ENCODE measurements around the gene RSPRY1. TPM values are rescaled to one million over a fixed set of nuclear protein-coding genes. Genes with fewer than 3 reads are reported as not detected.

Gene RSPRY1
- polyA plus RNA-seq, 1 experiment: 63.8 TPM

GRCh38 chr16:57244463-57244766 is 58.3 kb downstream of the RSPRY1 start:
- TF ChIP-seq, protein P1, sequence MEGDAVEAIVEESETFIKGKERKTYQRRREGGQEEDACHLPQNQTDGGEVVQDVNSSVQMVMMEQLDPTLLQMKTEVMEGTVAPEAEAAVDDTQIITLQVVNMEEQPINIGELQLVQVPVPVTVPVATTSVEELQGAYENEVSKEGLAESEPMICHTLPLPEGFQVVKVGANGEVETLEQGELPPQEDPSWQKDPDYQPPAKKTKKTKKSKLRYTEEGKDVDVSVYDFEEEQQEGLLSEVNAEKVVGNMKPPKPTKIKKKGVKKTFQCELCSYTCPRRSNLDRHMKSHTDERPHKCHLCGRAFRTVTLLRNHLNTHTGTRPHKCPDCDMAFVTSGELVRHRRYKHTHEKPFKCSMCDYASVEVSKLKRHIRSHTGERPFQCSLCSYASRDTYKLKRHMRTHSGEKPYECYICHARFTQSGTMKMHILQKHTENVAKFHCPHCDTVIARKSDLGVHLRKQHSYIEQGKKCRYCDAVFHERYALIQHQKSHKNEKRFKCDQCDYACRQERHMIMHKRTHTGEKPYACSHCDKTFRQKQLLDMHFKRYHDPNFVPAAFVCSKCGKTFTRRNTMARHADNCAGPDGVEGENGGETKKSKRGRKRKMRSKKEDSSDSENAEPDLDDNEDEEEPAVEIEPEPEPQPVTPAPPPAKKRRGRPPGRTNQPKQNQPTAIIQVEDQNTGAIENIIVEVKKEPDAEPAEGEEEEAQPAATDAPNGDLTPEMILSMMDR (IDR thresholded peaks at IDR 0.05; ENCODE audit: low read depth, low read length): peak; percentile 14; the same call in 1 of the 2 replicates
- Histone ChIP-seq H3K27me3 (ENCODE audit: control insufficient read depth, insufficient read depth, low read length) (no peaks in the 10 kb centered on the region), H3K27ac (ENCODE audit: low read depth, low read length) (peak overlapping the region; percentile 79), H3K9me3 (ENCODE audit: control insufficient read depth, insufficient read depth, low read length) (no peaks in the 10 kb centered on the region; the same call in 1 of the 2 replicates), H3K4me3 (ENCODE audit: low read depth, low read length) (peak overlapping the region; percentile 63)
- DNase-seq (ENCODE audit: low read depth, low spot score): no peak
- ChIA-PET POLR2A (interaction anchor here (1.6 kb wide), 1 partner anchor 9 kb away, joined by 3 read pairs; no protein-coding TSS in a partner anchor), CTCF (no interaction called here)

- Histone ChIP-seq H3K4me3 (ENCODE audit: low read depth, low read length) (peak within 1 kb of the TSS; percentile 75), H3K27me3 (ENCODE audit: control insufficient read depth, insufficient read depth, low read length) (no peaks in the 10 kb centered on the region), H3K27ac (ENCODE audit: low read depth, low read length) (peak within 1 kb of the TSS; percentile 87), H3K9me3 (ENCODE audit: control insufficient read depth, insufficient read depth, low read length) (no peaks in the 10 kb centered on the region; the same call in 1 of the 2 replicates)
- DNase-seq (ENCODE audit: low read depth, low spot score): peak; percentile 91
- ChIA-PET CTCF (interaction anchor here (1.4 to 2.0 kb wide), 2 partner anchors 161 to 174 kb away, joined by 4 to 8 read pairs; no protein-coding TSS in a partner anchor), POLR2A (interaction anchor here (0.6 to 1.6 kb wide), 8 partner anchors 9 to 178 kb away, joined by 3 to 5 read pairs (median 3); partner anchors contain the start of genes PSME3IP1 and RSPRY1)
- TF ChIP-seq, protein P1 (IDR thresholded peaks at IDR 0.05; ENCODE audit: low read depth, low read length): no peak
Measured at GRCh38 chr16:57244767-57245471, 58.8 kb downstream of the RSPRY1 start, which contains the start of gene ARL2BP. TSS of gene ARL2BP (plus strand) at chr16:57245259. CDS start at chr16:57245368, 109 bp downstream.

DNA sequence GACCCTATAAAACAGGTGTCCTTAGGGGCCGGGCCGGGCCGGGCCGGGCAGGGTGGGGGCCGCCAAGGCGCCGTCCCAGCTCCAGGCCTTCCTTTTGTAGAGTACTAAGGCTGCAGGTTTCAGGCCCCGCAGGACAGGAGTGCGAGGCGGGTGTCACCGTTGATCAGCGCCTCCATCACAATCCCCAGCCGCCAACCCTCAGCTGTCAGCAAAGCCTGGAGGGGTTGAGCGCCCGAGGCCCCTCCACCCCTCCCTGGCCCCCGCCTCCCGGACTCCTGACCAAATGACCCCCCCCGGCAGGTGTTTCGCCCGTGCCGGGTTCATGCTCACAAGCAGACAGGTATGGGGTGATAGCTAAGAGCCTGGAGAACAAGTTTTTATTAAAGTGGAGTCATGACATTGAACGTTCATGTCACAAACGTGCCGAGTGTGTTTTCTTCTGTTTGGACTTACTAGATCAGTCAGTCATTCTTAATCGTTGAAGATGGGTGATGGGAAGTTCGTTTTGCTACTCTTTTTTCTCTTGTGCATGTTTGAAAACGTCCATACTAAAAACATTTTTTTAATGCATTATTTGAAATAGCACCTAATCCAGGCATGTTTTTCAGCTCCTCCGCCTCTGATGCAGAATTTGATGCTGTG is 59.5 kb downstream of the RSPRY1 start:
- TF ChIP-seq, protein P1 (IDR thresholded peaks at IDR 0.05; ENCODE audit: low read depth, low read length): no peak
- ChIA-PET POLR2A (interaction anchor here (0.6 to 1.6 kb wide), 8 partner anchors 10 to 177 kb away, joined by 3 to 5 read pairs (median 3); partner anchors contain the start of genes PSME3IP1 and RSPRY1), CTCF (interaction anchor here (0.9 to 2.0 kb wide), 3 partner anchors 78 to 173 kb away, joined by 4 to 8 read pairs (median 4); no protein-coding TSS in a partner anchor)
- H3K9me3 ChIP-seq (ENCODE audit: control insufficient read depth, insufficient read depth, low read length): no peaks in the 10 kb centered on the region; the same call in 1 of the 2 replicates
- H3K4me3 ChIP-seq (ENCODE audit: low read depth, low read length): peak overlapping the region; percentile 75
- peak overlapping the region; percentile 87 for H3K27ac ChIP-seq (ENCODE audit: low read depth, low read length)
- no peaks in the 10 kb centered on the region for H3K27me3 ChIP-seq (ENCODE audit: control insufficient read depth, insufficient read depth, low read length)
- no peak for DNase-seq (ENCODE audit: low read depth, low spot score)

DNA sequence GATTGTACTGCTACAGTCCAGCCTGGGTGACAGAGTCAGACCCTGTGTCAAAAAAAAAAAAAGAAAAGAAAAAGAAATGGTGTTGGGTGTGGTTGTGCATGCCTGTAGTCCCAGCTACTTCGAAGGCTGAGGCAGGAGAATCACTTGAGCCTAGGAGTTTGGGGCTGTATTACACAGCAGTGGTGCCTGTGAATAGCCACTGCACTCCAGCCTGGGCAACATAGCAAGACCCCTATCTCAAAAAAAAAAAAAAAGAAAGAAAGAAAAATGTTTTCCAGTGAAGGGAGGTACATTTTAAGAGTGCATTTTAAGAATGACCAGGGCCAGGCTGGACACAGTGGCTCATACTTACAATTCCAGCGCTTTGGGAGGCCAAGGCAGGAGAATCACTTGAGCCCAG is 65.2 kb downstream of the RSPRY1 start:
- CTCF ChIA-PET: interaction anchor here (0.6 kb wide), 1 partner anchor 158 kb away, joined by 3 read pairs; no protein-coding TSS in a partner anchor
- Histone ChIP-seq H3K27me3 (ENCODE audit: control insufficient read depth, insufficient read depth, low read length) (no peaks in the 10 kb centered on the region), H3K9me3 (ENCODE audit: control insufficient read depth, insufficient read depth, low read length) (no peaks in the 10 kb centered on the region), H3K4me3 (ENCODE audit: low read depth, low read length) (no peak overlapping the region), H3K27ac (ENCODE audit: low read depth, low read length) (no peak overlapping the region)
- POLR2A ChIA-PET: no interaction called here
- no peak for DNase-seq (ENCODE audit: low read depth, low spot score)
- TF ChIP-seq, protein P1 (IDR thresholded peaks at IDR 0.05; ENCODE audit: low read depth, low read length): no peak
